Suprapubic skin (tissue), 4 donors: ENCODE data around the gene FOXN1. TPM values are rescaled to one million over a fixed set of nuclear protein-coding genes. Genes with fewer than 3 reads are reported as not detected.

Experiments
- DNase-seq, 2 donors: peaks; one replicate each; pipeline ENCODE4 v3.0.0-alpha.2; 2019; ENCODE audit warnings: low spot score in 2 of 2
- H3K27ac ChIP-seq: fragments of 200-600 bp; sonication (generic); one replicate; pipeline ENCODE4 v1.5.1; 2019
- H3K27me3 ChIP-seq: fragments of 200-600 bp; sonication (generic); one replicate; pipeline ENCODE4 v1.5.1; 2019
- H3K36me3 ChIP-seq: fragments of 200-600 bp; sonication (generic); one replicate; pipeline ENCODE4 v1.5.1; 2019
- H3K4me1 ChIP-seq: fragments of 200-600 bp; sonication (generic); one replicate; pipeline ENCODE4 v1.5.1; 2019
- H3K4me3 ChIP-seq: fragments of 200-600 bp; sonication (generic); one replicate; pipeline ENCODE4 v1.5.1; 2019; ENCODE audit warnings: mild to moderate bottlenecking
- H3K9me3 ChIP-seq: fragments of 200-600 bp; sonication (generic); one replicate; pipeline ENCODE4 v1.5.1; 2019
- CTCF ChIP-seq, 2 donors: fragments of 200-600 bp in 1 of 2; fragments of 450-650 bp in 1 of 2; sonication (generic) in 1 of 2; IDR thresholded peaks; one replicate each; pipeline ENCODE4 v1.5.1; 2016 to 2019; ENCODE audit warnings: antibody characterized with exemption in 2 of 2, mild to moderate bottlenecking in 1 of 2, moderate library complexity in 1 of 2
- EP300 ChIP-seq: sonication (generic); formaldehyde crosslinking; IDR thresholded peaks from one replicate; pipeline ENCODE4 v1.6.1; 2017; ENCODE audit warnings: antibody characterized with exemption
- POLR2A ChIP-seq, 2 donors: fragments of 450-650 bp; IDR thresholded peaks; one replicate each; pipeline ENCODE4 v1.6.1; 2017; ENCODE audit warnings: antibody characterized with exemption in 2 of 2, mild to moderate bottlenecking in 2 of 2, moderate library complexity in 2 of 2
- POLR2AphosphoS5 ChIP-seq, 3 donors: sonication (generic); formaldehyde crosslinking; IDR thresholded peaks; one replicate each; pipeline ENCODE4 v1.6.1; 2017; ENCODE audit warnings: antibody characterized with exemption in 3 of 3
- WGBS: methylation state at CpG from one replicate; pipeline ENCODE4 v1.1.5; 2018; 5-methylcytosine and 5-hydroxymethylcytosine counted together
- total RNA-seq, 4 donors: library from RNA; depleted of rRNA; stranded (reverse); fragments of >200 nt; gene quantifications; one replicate each; pipeline ENCODE4 v1.1.0, GENCODE V29; 2016

The FOXN1 gene
- total RNA-seq, 4 donors from 2014 or later, result 37.4 to 48.3 (median 38.3) TPM

- 72% methylated on average over 19 of the region's 26 CpGs for WGBS
- no peak for TF ChIP-seq POLR2A (IDR thresholded peaks at IDR 0.05)
- no peak for TF ChIP-seq POLR2AphosphoS5 (IDR thresholded peaks at IDR 0.05)
- peak; percentile 79 to 88 for TF ChIP-seq CTCF (IDR thresholded peaks at IDR 0.05)
- no peak for TF ChIP-seq EP300
These were observed 41.7 kb downstream of the FOXN1 start for GRCh38 chr17:28547623-28548416.

DNA sequence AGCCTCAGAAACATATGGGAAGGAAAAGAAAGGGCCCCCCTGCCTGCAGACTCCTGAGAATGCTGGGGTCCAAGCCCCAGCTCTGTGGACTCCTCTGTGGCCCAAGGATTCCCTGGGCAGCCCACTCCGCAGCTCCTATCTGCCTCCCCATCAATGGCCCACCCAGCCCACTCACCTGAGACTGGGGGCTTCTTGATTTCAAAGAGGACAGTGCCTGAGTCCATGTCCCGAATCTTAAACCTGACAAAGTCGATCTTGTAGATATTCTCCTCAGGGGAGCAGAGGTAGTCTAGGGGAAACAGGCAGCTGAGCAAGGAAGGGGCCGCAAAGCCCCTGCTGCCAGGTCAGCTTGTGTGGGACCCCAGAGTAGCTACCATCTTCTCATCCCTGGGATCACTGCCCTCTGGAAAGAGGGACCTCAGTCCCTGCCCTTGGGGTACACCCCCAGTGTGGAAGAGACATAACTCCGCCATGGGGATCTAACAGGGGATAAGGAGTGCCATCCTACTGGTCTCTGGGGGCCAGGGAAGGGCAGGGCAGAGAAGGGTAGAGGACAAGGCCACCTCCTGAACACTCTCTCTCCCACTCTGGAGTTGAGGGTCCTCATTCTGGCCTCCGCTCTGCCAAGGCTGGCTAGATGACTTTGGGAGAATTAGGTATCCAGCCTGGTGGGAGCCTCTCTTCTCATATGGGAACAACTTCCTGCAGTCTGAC, 42.4 kb downstream of the FOXN1 start:
- Histone ChIP-seq H3K36me3 (peaks cover 17% of the 10 kb centered on the region), H3K9me3 (no peaks in the 10 kb centered on the region), H3K4me1 (peaks cover 27% of the 10 kb centered on the region), H3K27ac (no peak overlapping the region), H3K4me3 (no peak overlapping the region), H3K27me3 (no peaks in the 10 kb centered on the region)
- DNase-seq, result no peak
- TF ChIP-seq CTCF (IDR thresholded peaks at IDR 0.05) (no peak), POLR2A (IDR thresholded peaks at IDR 0.05) (no peak), POLR2AphosphoS5 (IDR thresholded peaks at IDR 0.05) (no peak), EP300 (no peak)
- 100% methylated on average over 4 of the region's 6 CpGs for WGBS

More at GRCh38 chr17:28547623-28548416, 41.7 kb downstream of the FOXN1 start:
- Histone ChIP-seq H3K9me3 (no peaks in the 10 kb centered on the region), H3K27me3 (no peaks in the 10 kb centered on the region), H3K36me3 (peaks cover 16% of the 10 kb centered on the region), H3K4me1 (peaks cover 25% of the 10 kb centered on the region), H3K4me3 (no peak overlapping the region), H3K27ac (no peak overlapping the region)
- DNase-seq, result no peak

GRCh38 chr17:28549236-28550132, 43.3 kb downstream of the FOXN1 start:
- H3K4me1 ChIP-seq, result peaks cover 27% of the 10 kb centered on the region
- no peak for TF ChIP-seq EP300
- no peak for TF ChIP-seq CTCF (IDR thresholded peaks at IDR 0.05)
- no peak for TF ChIP-seq POLR2AphosphoS5 (IDR thresholded peaks at IDR 0.05)
- no peak for TF ChIP-seq POLR2A (IDR thresholded peaks at IDR 0.05)
- H3K9me3 ChIP-seq, result no peaks in the 10 kb centered on the region
- H3K27me3 ChIP-seq, result no peaks in the 10 kb centered on the region
- H3K27ac ChIP-seq, result no peak overlapping the region
- no peak overlapping the region for H3K4me3 ChIP-seq
- DNase-seq, result no peak
- 61% methylated on average over 3 of the region's 3 CpGs for WGBS
- H3K36me3 ChIP-seq, result peaks cover 26% of the 10 kb centered on the region

GRCh38 chr17:28550858-28551257, 44.7 kb downstream of the FOXN1 start:
- TF ChIP-seq POLR2A (IDR thresholded peaks at IDR 0.05) (no peak), CTCF (IDR thresholded peaks at IDR 0.05) (no peak), EP300 (no peak), POLR2AphosphoS5 (IDR thresholded peaks at IDR 0.05) (no peak)
- Histone ChIP-seq H3K4me3 (no peak overlapping the region), H3K4me1 (peaks cover 27% of the 10 kb centered on the region)

More at GRCh38 chr17:28550858-28551257, 44.7 kb downstream of the FOXN1 start:
- H3K27ac ChIP-seq, result no peak overlapping the region
- no peak for DNase-seq
- WGBS, result 100% methylated on average over 1 of the region's 1 CpG
- H3K27me3 ChIP-seq, result no peaks in the 10 kb centered on the region
- H3K9me3 ChIP-seq, result no peaks in the 10 kb centered on the region
- peaks cover 38% of the 10 kb centered on the region for H3K36me3 ChIP-seq
